Sigmoid colon (tissue), 7 donors: ENCODE data around the gene SDCBP2. TPM values are rescaled to one million over a fixed set of nuclear protein-coding genes. Genes with fewer than 3 reads are reported as not detected.
A peak's percentile ranks its signal among the peaks of the same experiment; 100 is the strongest.

Experiments used
- DNase-seq: peaks from one replicate; pipeline ENCODE4 v3.0.0-alpha.2; 2019
- H3K27ac ChIP-seq, 4 donors: fragments of 200-600 bp; sonication (generic); one replicate each; pipeline ENCODE4 v1.5.1; 2016 to 2019; ENCODE audit warnings: mild to moderate bottlenecking in 1 of 4
- H3K27me3 ChIP-seq, 3 donors: fragments of 200-600 bp; sonication (generic); one replicate each; pipeline ENCODE4 v1.5.1; 2019; ENCODE audit warnings: mild to moderate bottlenecking in 1 of 3
- H3K36me3 ChIP-seq, 4 donors: fragments of 200-600 bp; sonication (generic); one replicate each; pipeline ENCODE4 v1.5.1; 2016 to 2019
- H3K4me1 ChIP-seq, 4 donors: fragments of 200-600 bp; sonication (generic); one replicate each; pipeline ENCODE4 v1.5.1; 2017 to 2019
- H3K4me3 ChIP-seq, 4 donors: fragments of 200-600 bp; sonication (generic); one replicate each; pipeline ENCODE4 v1.5.1; 2017 to 2019; ENCODE audit warnings: mild to moderate bottlenecking in 2 of 4, moderate library complexity in 1 of 4
- H3K9me3 ChIP-seq, 4 donors: fragments of 200-600 bp in 3 of 4; sonication (generic) in 3 of 4; one replicate each; pipeline versions ENCODE4 v1.5.1 to v1.6.1; 2013 to 2019
- EP300 ChIP-seq, 4 donors: sonication (generic); formaldehyde crosslinking; IDR thresholded peaks; one replicate each; pipeline ENCODE4 v1.6.1; 2017; ENCODE audit warnings: antibody characterized with exemption in 4 of 4
- POLR2A ChIP-seq, 2 donors: fragments of 450-650 bp; IDR thresholded peaks; one replicate each; pipeline ENCODE4 v1.6.1; 2016; ENCODE audit warnings: antibody characterized with exemption in 2 of 2, mild to moderate bottlenecking in 2 of 2, moderate library complexity in 2 of 2
- POLR2AphosphoS5 ChIP-seq, 4 donors: sonication (generic); formaldehyde crosslinking; IDR thresholded peaks; one replicate each; pipeline ENCODE4 v1.6.1; 2017; ENCODE audit warnings: antibody characterized with exemption in 4 of 4
- WGBS, 2 donors: extraction: QIAGEN DNeasy Blood & Tissue Kit; methylation state at CpG; one replicate each; pipeline ENCODE4 v1.1.7; 2013; 5-methylcytosine and 5-hydroxymethylcytosine counted together
- intact Hi-C: fragments of 100-400 bp; cut with DNase I; formaldehyde crosslinking; loops from one replicate; pipeline ENCODE4 v1.15.1; 2023
- polyA plus RNA-seq, 3 donors: library from polyadenylated mRNA; stranded (reverse); fragments of 200-250 nt; gene quantifications; one replicate each; pipeline ENCODE4 v1.2.3, GENCODE V29; 2013
- total RNA-seq, 4 donors: library from RNA; depleted of rRNA; stranded (reverse); fragments of >200 nt; gene quantifications; one replicate each; pipeline ENCODE4 v1.1.0, GENCODE V29; 2016
- TF ChIP-seq, protein P1 (sequence below), 4 experiments: fragments of 450-650 bp in 3 of 4; fragments of 200-600 bp in 1 of 4; IDR thresholded peaks; one replicate each; pipeline ENCODE4 v1.5.1; 2016 to 2019; ENCODE audit warnings: antibody characterized with exemption in 4 of 4, mild to moderate bottlenecking in 3 of 4, moderate library complexity in 2 of 4
- donor health status: healthy with polysubstance abuse.
- donor health status: Bipolar disorder and iron deficiency.
- donor health status: healthy.

SDCBP2 gene
- total and polyA plus RNA-seq, 7 donors, result 1.1 to 724 (median 3.6) TPM

DNA sequence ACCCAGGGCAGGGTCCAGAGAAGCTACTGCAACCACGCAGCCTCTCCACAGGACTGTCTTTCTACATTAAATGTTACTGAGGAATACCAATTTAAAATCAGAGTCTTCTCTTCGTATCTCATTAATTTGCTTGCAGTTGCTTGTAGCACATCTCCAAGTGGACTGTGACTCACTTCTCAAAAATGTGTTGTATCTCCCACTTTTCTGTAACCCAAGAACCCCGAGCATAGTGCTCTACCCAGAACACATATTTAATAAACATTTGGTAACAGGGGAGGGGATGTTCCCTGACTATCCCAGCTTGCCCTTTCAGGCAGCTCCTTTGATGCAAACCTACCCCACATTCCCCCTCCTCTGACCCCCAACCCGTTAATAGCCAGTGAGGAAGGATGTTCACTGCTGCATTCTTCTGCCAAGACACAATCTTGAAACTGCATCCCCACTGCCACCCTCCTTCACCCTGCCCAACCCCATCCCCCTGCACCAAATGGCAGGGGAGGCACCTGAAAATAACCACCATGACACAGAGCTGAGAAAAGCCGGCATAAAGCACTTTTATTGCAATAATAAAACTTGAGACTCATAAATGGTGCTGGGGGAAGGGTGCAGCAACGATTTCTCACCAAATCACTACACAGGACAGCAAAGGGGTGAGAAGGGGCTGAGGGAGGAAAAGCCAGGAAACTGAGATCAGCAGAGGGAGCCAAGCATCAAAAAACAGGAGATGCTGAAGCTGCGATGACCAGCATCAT lies 39.7 kb upstream of the SDCBP2 start:
- H3K4me3 ChIP-seq, result no peak overlapping the region
- intact Hi-C loops, result no loop called here
- DNase-seq, result no peak
- H3K9me3 ChIP-seq, result no peaks in the 10 kb centered on the region
- H3K27ac ChIP-seq, result peak overlapping the region in 1 of 4 donors; percentile 9
- WGBS, 2 donors, result 26 to 62% methylated on average over 7 of the region's 7 CpGs
- peaks cover 0 to 34% (median 21%) of the 10 kb centered on the region in 4 donors for H3K4me1 ChIP-seq
- H3K36me3 ChIP-seq, result peaks cover 0 to 28% (median 1%) of the 10 kb centered on the region in 4 donors
- TF ChIP-seq POLR2A (IDR thresholded peaks at IDR 0.05) (no peak), EP300 (IDR thresholded peaks at IDR 0.05) (no peak)
- TF ChIP-seq, protein P1, sequence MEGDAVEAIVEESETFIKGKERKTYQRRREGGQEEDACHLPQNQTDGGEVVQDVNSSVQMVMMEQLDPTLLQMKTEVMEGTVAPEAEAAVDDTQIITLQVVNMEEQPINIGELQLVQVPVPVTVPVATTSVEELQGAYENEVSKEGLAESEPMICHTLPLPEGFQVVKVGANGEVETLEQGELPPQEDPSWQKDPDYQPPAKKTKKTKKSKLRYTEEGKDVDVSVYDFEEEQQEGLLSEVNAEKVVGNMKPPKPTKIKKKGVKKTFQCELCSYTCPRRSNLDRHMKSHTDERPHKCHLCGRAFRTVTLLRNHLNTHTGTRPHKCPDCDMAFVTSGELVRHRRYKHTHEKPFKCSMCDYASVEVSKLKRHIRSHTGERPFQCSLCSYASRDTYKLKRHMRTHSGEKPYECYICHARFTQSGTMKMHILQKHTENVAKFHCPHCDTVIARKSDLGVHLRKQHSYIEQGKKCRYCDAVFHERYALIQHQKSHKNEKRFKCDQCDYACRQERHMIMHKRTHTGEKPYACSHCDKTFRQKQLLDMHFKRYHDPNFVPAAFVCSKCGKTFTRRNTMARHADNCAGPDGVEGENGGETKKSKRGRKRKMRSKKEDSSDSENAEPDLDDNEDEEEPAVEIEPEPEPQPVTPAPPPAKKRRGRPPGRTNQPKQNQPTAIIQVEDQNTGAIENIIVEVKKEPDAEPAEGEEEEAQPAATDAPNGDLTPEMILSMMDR (IDR thresholded peaks at IDR 0.05), result no peak
- H3K27me3 ChIP-seq, result no peaks in the 10 kb centered on the region

DNA sequence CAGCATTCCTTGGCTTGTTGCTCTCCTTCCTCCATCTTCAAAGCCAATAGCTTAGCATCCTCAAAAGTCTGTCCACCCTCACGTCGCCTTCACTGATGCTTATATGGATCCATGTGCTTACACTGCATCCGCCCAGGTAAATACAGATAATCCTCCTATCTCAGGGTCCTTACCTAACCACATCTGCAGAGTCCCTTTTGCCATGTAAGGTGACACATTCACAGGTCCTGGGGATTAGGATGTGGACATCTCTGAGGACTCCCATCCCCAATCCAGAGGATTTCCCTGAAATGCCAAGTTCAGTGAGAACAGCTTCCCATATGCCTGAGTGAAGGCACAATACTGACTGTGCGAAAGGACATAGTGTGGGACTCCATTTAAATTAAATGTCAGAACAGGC lies 38.5 kb upstream of the SDCBP2 start:
- Histone ChIP-seq H3K9me3 (no peaks in the 10 kb centered on the region), H3K27me3 (no peaks in the 10 kb centered on the region), H3K4me3 (no peak overlapping the region), H3K36me3 (peaks cover 0 to 20% (median 0%) of the 10 kb centered on the region in 4 donors), H3K27ac (no peak overlapping the region), H3K4me1 (peaks cover 0 to 29% (median 21%) of the 10 kb centered on the region in 4 donors)
- TF ChIP-seq, protein P1 (IDR thresholded peaks at IDR 0.05), result no peak
- DNase-seq, result no peak
- WGBS, 2 donors, result 96 to 97% methylated on average over 4 of the region's 4 CpGs
- intact Hi-C loops, result no loop called here

DNA sequence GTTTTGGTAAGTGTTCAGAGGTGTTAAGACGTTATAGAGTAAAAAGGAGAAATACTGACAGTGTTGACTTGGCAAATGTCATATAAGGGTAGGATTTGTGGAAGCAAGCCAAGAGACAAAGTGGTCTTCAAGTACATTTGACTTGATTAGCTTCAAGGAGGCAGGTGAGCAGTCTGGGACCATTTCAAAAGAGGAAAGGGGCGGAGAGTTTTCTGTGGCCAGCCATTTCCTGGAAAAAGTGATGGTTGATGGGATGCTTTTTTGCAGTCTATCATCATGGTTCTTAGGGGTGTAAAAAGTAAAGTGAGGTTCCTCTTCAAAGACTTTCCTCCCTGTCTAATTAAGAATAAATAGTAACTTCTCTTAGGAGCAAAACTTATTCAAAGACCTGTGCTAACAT lies 35.2 kb upstream of the SDCBP2 start:
- H3K27me3 ChIP-seq, result no peaks in the 10 kb centered on the region
- peaks cover 0 to 8% (median 7%) of the 10 kb centered on the region in 4 donors for H3K4me1 ChIP-seq
- TF ChIP-seq POLR2A (IDR thresholded peaks at IDR 0.05), result no peak
- TF ChIP-seq EP300 (IDR thresholded peaks at IDR 0.05), result no peak
- TF ChIP-seq, protein P1 (IDR thresholded peaks at IDR 0.05), result no peak
- TF ChIP-seq POLR2AphosphoS5 (IDR thresholded peaks at IDR 0.05), result no peak
- 50 to 54% methylated on average over 2 of the region's 2 CpGs for WGBS, 2 donors
- no peak for DNase-seq
- no peaks in the 10 kb centered on the region for H3K9me3 ChIP-seq
- H3K4me3 ChIP-seq, result no peak overlapping the region
- H3K36me3 ChIP-seq, result peaks cover 0 to 29% (median 6%) of the 10 kb centered on the region in 4 donors
- intact Hi-C loops, result no loop called here
- no peak overlapping the region for H3K27ac ChIP-seq

DNA sequence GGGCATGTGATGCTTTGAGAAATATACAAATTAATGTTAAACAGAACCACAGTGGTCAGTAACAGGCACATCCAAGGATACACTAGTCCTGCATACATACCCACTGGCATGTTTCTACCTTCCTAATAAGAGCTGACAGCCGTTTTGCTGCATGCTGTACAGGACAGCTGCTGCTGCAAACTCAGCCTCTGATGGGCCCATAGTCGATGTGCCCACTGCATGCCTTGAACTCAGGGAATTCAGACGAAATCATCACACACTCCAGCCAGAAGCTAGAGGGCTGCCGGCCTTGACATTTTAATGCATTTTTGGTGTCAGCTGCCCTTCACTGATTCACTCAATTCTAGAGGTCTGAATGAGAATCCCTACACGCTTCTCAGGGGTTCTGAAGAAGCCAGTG lies 34.6 kb upstream of the SDCBP2 start:
- Histone ChIP-seq H3K4me1 (peaks cover 0 to 4% (median 3%) of the 10 kb centered on the region in 4 donors), H3K27me3 (no peaks in the 10 kb centered on the region), H3K36me3 (peaks cover 0 to 29% (median 6%) of the 10 kb centered on the region in 4 donors), H3K27ac (no peak overlapping the region), H3K9me3 (no peaks in the 10 kb centered on the region), H3K4me3 (no peak overlapping the region)
- no peak for DNase-seq
- TF ChIP-seq, protein P1 (IDR thresholded peaks at IDR 0.05), result no peak
- TF ChIP-seq POLR2AphosphoS5 (IDR thresholded peaks at IDR 0.05), result no peak
- no peak for TF ChIP-seq POLR2A (IDR thresholded peaks at IDR 0.05)
- no peak for TF ChIP-seq EP300 (IDR thresholded peaks at IDR 0.05)
- intact Hi-C loops, result no loop called here
- WGBS, 2 donors, result 87 to 88% methylated on average over 5 of the region's 5 CpGs

DNA sequence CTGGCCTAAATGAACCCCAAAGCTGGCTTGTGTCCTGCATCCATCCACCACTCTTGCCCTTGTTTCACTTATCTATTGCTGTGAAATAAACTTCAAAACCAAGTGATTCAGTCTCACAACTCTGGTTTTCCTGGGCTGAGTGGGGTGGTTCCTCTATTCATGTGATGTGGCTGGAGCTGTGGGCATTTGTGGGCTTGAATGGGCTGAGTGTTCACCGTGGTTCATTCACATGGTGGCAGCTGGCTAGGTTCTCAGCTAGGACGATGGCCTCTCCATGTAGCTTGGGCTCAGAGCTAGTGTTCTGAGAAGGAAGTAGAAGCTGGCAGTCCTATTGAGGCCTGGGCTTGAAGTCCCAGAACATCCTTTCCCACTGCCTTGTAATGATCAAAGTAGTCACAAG lies 33.5 kb upstream of the SDCBP2 start:
- intact Hi-C loops, result no loop called here

More for the DNA sequence above, 33.5 kb upstream of the SDCBP2 start:
- H3K27me3 ChIP-seq, result no peaks in the 10 kb centered on the region
- H3K36me3 ChIP-seq, result peaks cover 0 to 24% (median 6%) of the 10 kb centered on the region in 4 donors
- no peaks in the 10 kb centered on the region for H3K4me1 ChIP-seq
- no peak overlapping the region for H3K27ac ChIP-seq
- no peak overlapping the region for H3K4me3 ChIP-seq
- no peaks in the 10 kb centered on the region for H3K9me3 ChIP-seq
- TF ChIP-seq POLR2AphosphoS5 (IDR thresholded peaks at IDR 0.05), result no peak
- TF ChIP-seq EP300 (IDR thresholded peaks at IDR 0.05), result no peak
- TF ChIP-seq, protein P1 (IDR thresholded peaks at IDR 0.05), result no peak
- no peak for TF ChIP-seq POLR2A (IDR thresholded peaks at IDR 0.05)
- no peak for DNase-seq
- WGBS, 2 donors, result 55 to 86% methylated on average over 2 of the region's 2 CpGs
